ENCODE measurements around the gene KPNA2.
A peak's percentile ranks its signal among the peaks of the same experiment; 100 is the strongest.
"Not testable (repeated sequence)": the region's sequence is repeated elsewhere in the genome, so short reads cannot be mapped to it uniquely, and the experiment has no call there.

The KPNA2 gene

DNA sequence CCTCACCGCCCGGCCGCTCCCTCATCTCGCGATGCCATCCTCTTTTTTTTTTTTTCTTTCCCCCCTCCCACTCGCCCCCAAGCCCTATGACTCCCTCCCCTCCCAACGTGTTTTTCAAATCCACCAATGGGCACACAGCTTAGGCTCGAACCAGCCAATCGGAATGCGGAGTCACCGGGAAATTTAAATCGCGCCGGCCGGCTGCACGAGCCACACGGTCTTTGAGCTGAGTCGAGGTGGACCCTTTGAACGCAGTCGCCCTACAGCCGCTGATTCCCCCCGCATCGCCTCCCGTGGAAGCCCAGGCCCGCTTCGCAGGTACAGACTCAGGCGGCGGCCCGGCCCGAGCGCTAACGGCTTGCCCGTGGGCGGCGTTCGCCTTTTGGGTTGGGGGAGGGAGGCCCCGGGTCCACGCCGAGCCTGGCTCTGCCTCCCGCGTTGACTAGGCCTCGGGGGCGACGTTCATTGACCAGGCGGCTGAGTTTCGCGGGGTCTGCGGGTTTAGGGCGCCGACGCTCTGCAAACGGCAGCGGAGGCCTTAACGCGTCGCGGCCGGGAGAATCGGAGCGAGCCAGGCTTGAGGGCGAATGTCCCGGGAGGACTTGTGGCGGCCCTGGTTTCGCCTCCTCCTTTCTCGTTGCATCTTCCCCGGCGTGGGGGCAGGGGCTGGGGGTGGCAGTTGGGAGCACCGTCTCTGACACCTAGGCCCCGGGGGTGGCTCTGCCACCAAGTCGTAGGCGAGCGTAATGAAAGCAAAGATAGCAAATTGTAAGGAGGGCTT lies at the start of gene KPNA2:
TSS of gene KPNA2 (plus strand) at position 213 of the 781 bp plus-strand sequence. CDS start 1,398 bp downstream, outside the sequence.
- DNase-seq: peak; percentile 85

DNA sequence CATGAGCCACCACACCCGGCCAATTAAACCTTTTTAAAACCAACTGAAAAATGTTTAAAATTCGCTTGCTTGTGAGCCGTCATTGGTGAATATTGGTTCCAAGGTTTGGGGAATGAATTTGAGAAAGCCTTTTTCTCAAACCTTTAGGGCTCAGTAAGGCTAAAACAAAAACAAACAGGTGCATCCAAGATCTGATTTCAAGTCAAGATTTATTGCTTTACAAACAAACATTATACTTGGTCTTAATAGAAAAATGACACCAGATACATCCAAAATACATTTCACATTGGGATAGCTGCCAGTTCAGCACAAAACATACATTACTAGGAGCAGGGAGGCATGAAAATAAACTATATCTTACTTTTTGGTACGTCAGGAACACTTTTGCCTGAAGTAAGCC lies 44.6 kb upstream of the KPNA2 start:
- no peak for DNase-seq

DNA sequence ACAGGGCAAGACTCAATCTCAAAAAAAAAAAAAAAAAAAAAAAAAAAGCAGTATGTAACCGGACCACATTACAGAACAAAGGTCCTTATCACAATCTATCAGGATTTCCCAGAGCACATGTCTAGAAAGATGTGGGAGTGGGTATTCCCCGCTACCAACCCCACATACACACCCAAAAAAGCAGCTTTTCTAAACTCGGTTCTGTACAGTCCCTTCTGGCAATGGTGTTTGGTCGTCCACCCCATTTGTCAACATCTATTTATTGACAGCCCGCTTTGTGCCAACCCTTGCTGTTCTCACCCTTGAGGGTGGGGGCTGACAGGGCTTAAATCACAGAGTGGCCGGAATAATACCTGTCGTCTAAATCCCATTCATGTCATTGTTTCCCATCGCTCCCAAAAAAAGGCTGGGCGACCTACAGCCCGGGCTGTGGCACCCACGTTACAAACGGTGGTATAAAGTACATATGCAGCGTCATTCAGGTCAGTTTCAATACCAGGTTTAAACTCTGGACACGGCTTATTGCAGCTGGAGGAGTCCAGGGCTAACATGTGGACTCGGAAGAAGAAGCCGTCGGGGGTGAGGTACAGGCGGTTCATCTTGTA lies 42.9 kb upstream of the KPNA2 start:
- DNase-seq: no peak

DNA sequence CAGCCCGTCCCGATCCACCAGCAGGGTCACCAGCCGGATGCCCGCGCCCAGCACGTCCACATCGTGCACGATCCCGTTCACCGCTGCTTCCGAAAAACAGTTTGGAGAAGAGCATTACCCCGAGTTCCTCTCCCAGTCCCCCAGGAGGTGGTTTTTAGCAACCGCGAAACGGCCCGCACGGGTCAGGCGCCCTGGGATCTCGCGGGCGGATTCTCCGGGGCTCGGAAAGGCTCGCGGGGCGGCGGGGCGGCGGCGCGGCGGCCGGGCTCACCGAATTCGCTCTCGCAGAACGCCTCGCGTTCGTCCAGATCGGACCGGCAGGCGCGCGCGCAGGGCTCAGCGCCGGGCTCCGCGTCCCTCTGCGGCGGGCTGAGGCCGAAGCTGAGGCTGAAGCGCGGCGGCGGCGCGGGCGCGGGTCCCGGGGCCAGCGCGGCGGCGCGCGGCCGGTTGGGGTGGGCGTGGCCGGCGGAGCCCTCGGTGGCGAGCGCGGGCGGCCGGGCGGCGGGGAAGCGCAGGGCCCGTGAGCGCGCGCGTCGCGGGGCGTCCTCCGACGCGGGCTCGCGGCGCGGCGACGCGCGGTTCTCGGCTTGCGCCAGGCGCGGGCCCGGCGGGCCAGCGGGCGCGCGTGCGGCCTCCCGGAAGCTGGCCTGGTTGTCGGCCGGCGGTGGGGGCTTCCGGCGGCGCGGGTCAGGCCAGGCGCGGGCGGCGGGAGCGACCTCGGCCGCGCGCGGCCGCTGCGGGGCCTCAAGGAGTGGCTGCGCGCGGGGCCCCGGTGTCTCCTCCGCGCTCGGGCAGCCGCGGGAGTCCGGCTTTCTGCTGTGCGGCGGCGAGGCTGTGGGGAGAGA lies 42.2 kb upstream of the KPNA2 start:
- DNase-seq: peak; percentile 42

DNA sequence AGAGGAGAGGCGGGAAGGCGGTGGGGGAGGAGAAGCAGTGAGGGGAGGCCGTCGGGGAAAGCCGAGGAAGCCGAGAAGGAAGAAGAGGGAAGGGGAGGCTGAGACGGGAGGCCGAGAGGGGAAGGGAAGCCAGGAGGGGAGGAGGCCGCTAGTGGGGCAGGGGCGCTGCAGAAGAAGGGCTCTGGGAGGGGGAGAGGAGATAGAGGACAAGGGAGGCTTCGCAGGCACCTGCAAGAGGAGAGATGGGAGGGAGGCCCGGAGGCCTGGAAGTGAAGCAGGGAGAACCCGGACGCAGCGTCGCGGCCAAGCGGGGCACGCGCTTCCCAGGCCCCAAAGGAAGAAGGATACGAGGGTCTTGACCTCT lies 41.6 kb upstream of the KPNA2 start:
- no peak for DNase-seq

DNA sequence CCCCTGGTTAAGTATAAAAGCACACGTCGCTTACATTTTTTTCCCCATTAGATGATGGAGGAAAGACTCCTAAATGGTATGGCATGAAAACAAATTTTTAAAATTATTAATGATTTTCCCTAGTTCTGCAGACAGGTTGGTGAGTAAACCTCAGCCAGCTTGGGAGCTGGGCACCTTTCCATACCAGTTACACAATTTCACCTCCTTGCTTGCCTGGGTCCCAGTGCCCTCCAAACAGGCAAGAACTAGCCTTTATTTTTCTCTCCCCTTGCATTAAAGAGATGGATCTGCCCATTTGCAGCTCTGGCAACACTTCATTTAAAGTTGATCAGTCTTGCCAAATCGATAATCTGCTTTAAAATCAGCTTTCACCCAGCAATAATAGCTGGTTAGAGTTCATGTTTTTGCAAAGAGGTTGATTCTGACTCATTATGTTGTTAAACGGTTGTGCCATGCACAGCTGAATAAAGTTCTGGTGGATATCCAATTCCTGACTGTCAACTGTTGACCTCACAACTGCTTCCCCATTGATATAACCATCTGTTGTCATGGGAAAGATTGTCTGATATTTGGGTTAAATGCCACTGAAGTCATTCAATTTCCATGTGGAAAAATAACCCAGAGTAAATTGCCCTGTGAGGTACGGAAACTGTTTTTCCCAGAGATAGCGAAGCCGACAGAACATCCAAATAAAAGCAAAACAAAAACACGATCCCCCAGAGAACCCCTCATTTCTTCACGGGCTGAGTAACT lies 40.5 kb upstream of the KPNA2 start:
- no peak for DNase-seq

DNA sequence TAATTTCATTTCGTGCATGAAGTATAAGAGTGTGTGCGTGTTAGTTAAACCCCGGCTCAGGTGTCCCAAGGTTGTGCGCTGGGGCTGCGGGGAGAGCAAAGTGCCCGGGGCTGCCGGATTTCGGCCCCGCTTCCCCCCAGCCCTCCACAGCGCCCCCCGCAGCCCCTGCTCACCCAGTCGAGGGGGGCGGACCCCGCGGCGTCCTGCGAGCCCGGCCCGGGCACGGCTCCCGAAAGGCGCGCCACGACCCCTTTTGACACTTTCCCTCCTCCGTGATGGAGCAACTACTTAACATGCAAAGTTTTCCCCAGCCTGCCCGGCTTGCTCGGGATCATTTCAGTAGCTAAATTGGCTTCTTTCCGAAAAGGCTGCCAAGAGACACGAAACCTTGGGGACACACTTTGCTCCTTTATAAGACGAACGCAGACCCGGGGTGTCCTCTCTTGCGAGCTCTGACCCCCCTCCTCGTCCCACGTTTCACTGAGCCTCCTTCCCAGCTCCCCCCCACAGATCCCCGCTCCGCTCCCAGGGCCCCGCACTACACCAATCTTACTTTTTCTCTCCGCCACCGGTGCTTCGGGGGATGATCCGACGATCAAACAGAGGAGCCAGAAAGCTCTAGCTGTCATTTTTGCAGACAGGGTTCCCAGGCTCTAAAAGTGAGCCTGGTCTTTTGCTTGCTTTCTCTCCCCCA lies 39.8 kb upstream of the KPNA2 start:
- no peak for DNase-seq

DNA sequence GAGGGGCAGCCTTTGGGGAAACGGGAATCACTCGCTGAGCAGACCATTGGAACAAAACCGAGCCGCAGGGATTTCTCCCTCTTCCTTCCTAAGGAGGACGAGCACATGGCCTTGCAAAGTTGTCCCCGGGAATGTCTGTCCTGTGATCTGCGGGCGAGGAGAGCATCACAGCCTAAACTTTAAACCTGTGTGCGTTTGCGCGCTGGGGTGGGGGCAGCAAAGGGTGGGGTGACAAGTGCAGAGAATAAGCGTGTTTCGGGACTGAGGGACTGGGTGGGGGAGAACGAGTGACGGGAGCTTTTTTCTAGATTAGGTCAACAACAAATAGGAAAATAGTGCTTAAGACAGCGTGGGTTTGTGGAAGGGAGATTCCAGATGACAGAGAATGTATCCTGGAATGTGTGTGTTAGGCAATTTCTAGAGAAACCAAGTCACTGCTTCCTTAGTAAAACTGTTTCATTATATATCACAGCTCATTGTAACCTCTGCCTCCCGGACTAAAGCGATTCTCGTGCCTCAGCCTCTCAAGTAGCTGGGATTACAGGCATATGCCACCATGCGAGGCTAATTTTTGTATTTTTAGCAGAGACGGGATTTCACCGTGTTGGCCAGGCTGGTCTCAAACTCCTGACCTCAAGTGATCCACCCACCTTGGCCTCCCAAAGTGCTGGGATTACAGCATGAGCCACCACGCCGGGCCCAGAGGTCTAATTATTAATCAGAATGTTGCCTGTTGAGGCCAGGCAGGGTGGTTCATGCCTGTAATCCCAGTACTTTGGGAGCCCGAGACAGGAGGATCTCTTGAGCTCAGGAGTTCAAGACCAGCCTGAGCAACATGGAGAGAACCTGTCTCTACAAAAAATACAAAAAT lies 39.0 kb upstream of the KPNA2 start, which contains the start of gene C17orf58:
TSS of gene C17orf58 (minus strand) at position 169 of the 871 bp plus-strand sequence. CDS start 271 bp downstream, outside the sequence.
- not testable (repeated sequence) for DNase-seq

DNA sequence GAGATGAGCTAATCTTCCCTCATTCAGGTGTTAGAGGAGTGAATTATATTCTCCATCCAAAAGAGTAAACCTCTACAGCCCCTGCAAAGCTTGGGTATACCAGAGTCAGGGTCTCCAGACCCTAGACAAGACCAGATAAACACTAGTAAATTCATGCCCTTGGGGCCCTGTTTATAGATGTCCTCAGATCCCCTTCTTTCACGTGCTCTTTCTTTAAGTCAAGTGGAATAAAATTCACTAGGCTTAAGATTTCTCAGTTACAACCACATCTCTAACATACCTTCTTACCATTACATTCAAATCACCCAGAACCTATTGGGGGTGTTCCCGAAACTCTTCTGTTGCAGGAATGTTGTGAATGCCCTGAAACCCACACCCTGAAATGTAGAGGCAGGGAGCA lies 37.1 kb upstream of the KPNA2 start:
- DNase-seq: no peak

DNA sequence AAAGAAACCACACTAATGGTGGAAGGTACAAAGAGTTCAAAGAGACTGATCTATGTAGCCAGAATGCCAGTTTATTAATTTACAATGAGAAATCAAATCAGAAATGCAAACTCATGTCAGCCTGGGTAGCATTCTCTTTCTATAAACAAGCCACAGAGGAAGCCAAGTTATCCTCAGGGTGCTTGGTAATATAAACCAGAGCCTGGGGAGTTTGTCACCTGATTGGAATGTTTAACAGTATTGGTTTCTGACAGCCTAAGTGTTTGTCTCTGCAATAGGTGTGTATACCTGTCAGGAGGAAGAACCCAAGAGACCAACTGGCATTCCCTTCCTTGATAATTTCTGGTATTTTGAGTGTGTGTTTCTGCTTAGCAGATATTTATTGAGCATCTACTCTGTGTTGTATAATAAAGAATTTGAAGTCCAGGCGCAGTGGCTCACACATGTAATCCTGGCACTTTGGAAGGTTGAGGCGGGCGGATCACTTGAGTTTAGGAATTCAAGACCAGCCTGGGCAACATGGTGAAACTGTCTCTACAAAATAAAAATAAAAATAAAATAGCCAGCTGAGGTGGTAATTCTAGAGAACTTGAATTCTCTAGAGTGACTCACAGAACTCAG lies 36.1 kb upstream of the KPNA2 start:
- DNase-seq: no peak

DNA sequence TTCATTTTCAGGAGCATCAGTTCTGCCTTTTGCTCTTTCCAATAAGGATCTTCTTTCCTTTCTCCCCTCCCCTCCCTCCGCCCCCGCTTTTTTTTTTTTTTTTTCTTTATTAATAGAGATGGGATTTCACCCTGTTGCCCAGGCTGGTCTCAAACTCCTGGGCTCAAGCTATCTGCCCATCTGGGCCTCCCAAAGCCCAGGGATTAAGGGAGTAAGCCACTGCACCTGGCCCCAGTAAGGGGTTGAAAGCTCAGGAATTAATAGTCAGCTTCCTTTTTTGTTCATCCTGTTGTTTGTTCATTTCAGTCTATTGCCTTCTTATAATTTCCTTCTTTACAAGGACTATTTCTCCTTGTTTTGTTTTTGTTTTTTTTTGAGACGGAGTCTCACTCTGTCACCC lies 31.3 kb upstream of the KPNA2 start:
- no peak for DNase-seq

DNA sequence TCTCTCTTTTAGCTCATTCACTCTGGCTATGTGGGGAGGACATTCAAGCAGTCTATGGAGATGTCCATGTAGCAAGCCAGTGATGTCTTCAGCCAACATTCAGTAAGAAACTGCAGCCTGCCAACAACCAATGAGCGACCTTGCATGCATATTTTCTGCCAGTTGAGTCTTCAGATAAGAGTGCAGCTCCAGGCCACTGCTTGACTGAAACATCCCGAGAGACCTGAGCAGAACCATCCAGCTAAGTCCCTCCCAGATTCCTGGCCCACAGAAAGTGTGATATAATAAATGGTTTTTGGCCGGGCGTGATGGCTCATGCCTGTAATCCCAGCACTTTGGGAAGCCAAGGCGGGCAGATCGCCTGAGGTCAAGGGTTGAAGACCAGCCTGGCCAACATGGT lies 28.7 kb upstream of the KPNA2 start:
- no peak for DNase-seq

DNA sequence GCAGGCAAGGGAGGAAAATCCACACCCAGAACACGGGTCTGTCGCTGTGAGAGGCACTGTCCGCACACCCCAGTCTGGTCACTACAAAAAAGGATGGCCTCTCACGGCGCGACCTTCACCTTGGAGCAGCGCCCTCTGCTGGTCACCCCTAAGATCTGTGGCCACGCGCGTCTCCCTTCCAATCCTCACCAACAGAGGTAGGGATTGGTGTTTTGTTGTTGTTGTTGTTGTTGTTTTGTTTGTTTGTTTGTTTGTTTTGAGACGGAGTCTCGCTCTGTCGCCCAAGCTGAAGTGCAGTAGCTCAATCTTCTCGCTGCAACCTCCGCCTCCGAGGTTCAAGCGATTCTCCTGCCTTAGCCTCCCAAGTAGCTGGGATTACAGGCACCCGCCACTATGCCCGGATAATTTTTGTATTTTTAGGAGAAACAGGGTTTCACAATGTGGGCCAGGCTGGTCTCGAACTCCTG lies 24.3 kb upstream of the KPNA2 start:
- DNase-seq: peak; percentile 33

DNA sequence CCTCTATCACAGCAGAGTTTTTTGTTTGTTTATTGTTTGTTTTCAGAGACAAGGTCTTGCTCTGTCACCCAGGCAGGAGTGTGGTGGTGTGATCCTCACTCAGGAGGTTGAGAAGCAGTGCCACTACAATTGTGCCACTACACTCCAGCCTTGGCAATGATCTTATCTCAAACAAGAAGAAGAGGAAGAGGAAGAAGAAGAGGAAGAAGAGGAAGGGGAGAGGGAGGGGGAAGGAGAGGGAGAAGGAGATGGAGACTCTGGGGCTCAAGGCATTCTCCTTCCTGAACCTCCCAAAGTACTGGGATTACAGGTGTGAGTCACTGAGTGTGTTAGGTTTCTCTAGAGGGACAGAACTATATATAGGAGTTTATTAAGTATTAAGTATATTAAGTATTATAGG lies 22.1 kb upstream of the KPNA2 start:
- DNase-seq: no peak

DNA sequence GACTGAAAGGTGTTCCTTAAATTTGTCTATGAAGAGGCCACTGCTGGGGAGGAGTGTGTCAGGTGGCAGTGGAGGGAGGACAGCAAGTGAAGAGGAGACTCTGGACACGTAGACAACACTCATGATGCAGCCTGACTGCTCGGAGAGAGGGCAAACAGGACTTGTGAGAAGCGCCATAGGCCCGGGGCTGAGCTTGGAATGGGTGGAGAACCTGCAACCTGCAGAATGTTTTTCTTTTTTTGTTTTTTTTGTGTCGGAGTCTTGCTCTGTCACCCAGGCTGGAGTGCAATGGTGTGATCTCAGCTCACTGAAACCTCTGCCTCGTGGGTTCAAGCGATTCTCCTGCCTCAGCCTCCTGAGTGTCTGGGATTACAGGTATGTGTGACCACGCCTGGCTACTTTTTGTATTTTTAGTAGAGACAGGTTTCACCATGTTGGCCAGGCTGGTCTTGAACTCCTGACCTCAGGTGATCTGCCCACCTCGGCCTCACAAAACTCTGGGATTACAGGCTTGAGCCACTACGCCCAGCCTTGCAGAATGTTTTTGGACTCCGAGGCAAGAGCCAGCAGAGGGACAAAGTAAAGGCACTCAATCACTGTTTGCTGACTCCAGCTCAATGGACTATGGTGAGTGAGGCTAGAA lies 20.3 kb upstream of the KPNA2 start:
- no peak for DNase-seq

DNA sequence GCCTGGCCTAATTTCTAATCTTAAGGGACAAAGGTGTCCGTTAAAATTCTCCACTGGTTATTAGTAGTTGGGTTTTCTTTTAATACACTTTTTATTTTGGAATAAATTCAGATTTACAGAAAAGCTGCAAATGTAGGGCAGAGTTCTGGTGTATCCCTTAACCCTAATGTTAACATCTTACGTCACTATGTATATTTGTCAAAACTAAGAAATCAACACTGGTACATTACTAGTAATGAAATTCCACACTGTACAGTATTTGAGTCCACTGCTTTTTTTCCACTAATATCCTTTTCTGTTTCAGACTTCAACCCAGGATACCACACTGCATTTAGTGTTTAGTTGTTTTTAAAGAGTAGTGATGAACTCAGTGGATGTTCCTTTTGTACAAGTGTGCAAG lies 18.7 kb upstream of the KPNA2 start:
- DNase-seq: no peak

DNA sequence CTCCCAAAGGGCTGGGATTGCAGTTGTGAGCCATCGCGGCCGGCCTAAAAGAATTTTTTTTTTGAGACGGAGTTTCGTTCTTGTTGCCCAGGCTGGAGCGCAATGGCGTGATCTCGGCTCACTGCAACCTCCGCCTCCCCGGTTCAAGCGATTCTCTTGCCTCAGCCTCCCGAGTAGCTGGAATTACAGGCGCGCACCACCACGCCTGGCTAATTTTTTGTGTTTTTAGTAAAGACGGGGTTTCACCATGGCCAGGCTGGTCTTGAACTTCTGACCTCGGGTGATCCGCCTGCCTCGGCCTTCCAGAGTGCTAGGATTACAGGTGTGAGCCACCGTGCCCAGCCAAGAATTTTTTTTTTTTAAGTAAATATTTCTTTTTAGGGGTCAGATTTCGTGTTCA lies 17.0 kb upstream of the KPNA2 start:
- not testable (repeated sequence) for DNase-seq

DNA sequence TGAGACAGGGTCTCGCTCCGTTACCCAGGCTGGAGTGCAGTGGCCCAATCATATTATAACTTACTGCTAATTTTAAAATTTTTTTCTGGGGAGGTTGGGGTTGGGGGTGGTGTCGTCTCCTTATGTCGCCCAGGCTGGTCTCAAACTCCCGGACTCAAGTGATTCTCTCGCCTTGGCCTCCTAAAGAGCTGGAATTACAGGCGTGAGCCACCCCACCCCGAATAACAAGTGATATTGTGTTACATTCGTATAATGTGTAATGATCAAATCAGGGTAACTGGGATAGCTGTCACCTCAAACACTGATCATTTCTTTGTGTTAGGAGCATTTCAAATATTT lies 16.2 kb upstream of the KPNA2 start:
- DNase-seq: no peak

DNA sequence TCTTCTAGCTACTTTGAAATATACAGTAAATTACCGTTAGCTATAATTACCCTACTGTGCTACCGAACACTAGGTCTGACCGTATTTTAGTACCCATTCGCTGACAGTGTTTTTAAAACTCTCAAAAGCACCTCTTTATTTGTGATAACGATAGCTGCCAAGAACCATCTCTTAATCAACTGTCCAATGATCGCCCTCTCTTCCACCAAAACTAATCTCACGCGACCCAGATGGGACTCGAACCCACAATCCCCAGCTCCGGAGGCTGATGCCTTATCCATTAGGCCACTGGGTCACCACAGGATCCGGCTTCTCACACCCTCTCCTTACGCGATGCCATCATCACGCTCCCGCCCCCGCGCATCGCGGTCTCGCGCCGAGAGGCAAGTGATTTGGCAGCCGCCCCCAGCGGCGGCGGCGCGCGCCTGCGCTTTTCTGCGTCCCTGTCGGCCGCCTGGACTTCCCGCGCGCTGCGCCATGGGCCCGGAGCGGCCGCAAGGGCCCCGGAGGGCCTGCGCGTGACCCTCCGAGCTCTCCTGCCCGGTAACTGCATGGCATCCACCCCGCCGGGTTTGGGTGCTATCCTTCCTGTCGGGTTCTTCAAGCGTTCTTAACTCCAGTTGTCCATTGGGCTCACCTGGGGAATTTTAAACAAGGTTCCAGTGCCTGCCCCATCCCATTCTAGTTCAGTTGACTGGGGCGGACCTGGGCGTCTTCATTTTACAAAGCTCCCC lies 15.7 kb upstream of the KPNA2 start:
- peak; percentile 99 for DNase-seq

DNA sequence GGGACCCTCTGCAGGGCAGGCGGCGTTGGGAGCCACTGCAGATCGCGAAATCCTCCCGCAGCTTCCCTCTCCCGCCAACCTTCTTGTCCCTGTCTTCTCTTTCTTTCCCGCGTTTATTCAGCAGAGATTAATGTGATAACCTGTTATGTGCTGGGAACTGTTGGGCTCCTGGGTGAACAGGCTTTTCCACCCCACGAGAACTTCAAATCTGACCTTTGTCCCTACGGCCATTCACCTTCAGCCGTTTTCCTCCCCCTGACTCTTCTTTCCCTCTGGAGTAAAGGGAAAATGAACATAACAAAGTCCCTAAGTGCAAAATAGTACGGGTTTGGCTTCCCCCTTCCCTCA lies 15.2 kb upstream of the KPNA2 start:
- no peak for DNase-seq

All from activated T-cell treated with anti-CD3 and anti-CD28 coated beads for 4 hours (primary cell).